Stimulated activated effector memory CD8-positive, alpha-beta T cell treated with anti-CD3 and anti-CD28 coated beads, Interleukin-12 subunit alpha, Interleukin-12 subunit beta, amount 100 ng/mL, for 72 hours (primary cell): ENCODE measurements around the gene TNKS2.

Experiments used
- ATAC-seq: fragments of 150-1000 bp; cut with Tn5 transposase; 2 replicates; pipeline ENCODE4 v1.10.0; 2021
- DNase-seq, 2 donors: peaks; one replicate each; pipeline ENCODE4 v3.0.0; 2021 to 2022; ENCODE audit warnings: low spot score in 2 of 2
- H3K27ac Mint-ChIP-seq: one replicate; pipeline ENCODE4 v1.8.0; 2022; ENCODE audit warnings: mild to moderate bottlenecking, mixed read lengths
- H3K36me3 Mint-ChIP-seq: one replicate; pipeline ENCODE4 v1.8.0; 2022; ENCODE audit warnings: mild to moderate bottlenecking, mixed read lengths
- H3K4me1 Mint-ChIP-seq: one replicate; pipeline ENCODE4 v1.8.0; 2022; ENCODE audit warnings: mixed read lengths
- H3K4me3 Mint-ChIP-seq: one replicate; pipeline ENCODE4 v1.8.0; 2022; ENCODE audit warnings: mild to moderate bottlenecking, mixed read lengths
- H3K9me3 Mint-ChIP-seq: one replicate; pipeline ENCODE4 v1.8.0; 2022; ENCODE audit warnings: mixed read lengths

Gene TNKS2

GRCh38 chr10:91779011-91779605 is 19.1 kb upstream of the TNKS2 start:
- Mint-ChIP-seq H3K4me1 (no peaks in the 10 kb centered on the region), H3K27ac (no peak overlapping the region), H3K9me3 (no peaks in the 10 kb centered on the region)

GRCh38 chr10:91782539-91782938 is 15.7 kb upstream of the TNKS2 start:
- no peak for ATAC-seq
- no peaks in the 10 kb centered on the region for H3K4me1 Mint-ChIP-seq
- no peaks in the 10 kb centered on the region for H3K36me3 Mint-ChIP-seq
- H3K4me3 Mint-ChIP-seq, result no peak overlapping the region
- H3K9me3 Mint-ChIP-seq, result no peaks in the 10 kb centered on the region
- H3K27ac Mint-ChIP-seq, result no peak overlapping the region
- no peak for DNase-seq

More at GRCh38 chr10:91779011-91779605, 19.1 kb upstream of the TNKS2 start:
- H3K36me3 Mint-ChIP-seq, result no peaks in the 10 kb centered on the region
- ATAC-seq, result no peak
- DNase-seq, result no peak
- no peak overlapping the region for H3K4me3 Mint-ChIP-seq

GRCh38 chr10:91785830-91786229 is 12.4 kb upstream of the TNKS2 start:
- H3K27ac Mint-ChIP-seq, result no peak overlapping the region
- no peaks in the 10 kb centered on the region for H3K9me3 Mint-ChIP-seq
- H3K4me1 Mint-ChIP-seq, result no peaks in the 10 kb centered on the region
- ATAC-seq (no peak), DNase-seq (no peak)
- H3K36me3 Mint-ChIP-seq, result no peaks in the 10 kb centered on the region
- no peak overlapping the region for H3K4me3 Mint-ChIP-seq

- DNase-seq (no peak), ATAC-seq (no peak)
- Mint-ChIP-seq H3K4me3 (no peak overlapping the region), H3K27ac (no peak overlapping the region), H3K4me1 (no peaks in the 10 kb centered on the region), H3K9me3 (no peaks in the 10 kb centered on the region), H3K36me3 (no peaks in the 10 kb centered on the region)
These were observed 11.0 kb upstream of the TNKS2 start for GRCh38 chr10:91787258-91787657.

GRCh38 chr10:91787810-91788209 is 10.4 kb upstream of the TNKS2 start:
- DNase-seq (no peak), ATAC-seq (no peak)
- no peak overlapping the region for H3K4me3 Mint-ChIP-seq
- H3K27ac Mint-ChIP-seq, result no peak overlapping the region
- H3K9me3 Mint-ChIP-seq, result no peaks in the 10 kb centered on the region
- no peaks in the 10 kb centered on the region for H3K36me3 Mint-ChIP-seq
- no peaks in the 10 kb centered on the region for H3K4me1 Mint-ChIP-seq

GRCh38 chr10:91788527-91788926 is 9.7 kb upstream of the TNKS2 start:
- no peak for ATAC-seq
- no peaks in the 10 kb centered on the region for H3K9me3 Mint-ChIP-seq
- no peak overlapping the region for H3K4me3 Mint-ChIP-seq
- H3K27ac Mint-ChIP-seq, result no peak overlapping the region
- H3K4me1 Mint-ChIP-seq, result no peaks in the 10 kb centered on the region
- H3K36me3 Mint-ChIP-seq, result no peaks in the 10 kb centered on the region
- no peak for DNase-seq

- H3K9me3 Mint-ChIP-seq, result no peaks in the 10 kb centered on the region
- peaks cover 47% of the 10 kb centered on the region for H3K4me1 Mint-ChIP-seq
- H3K36me3 Mint-ChIP-seq, result peaks cover 31% of the 10 kb centered on the region
- peak overlapping the region; percentile 96 for H3K4me3 Mint-ChIP-seq
- ATAC-seq (peak; percentile 67), DNase-seq (peak; percentile 22 to 68)
- peak overlapping the region; percentile 98 for H3K27ac Mint-ChIP-seq
These were observed 1.7 kb upstream of the TNKS2 start for GRCh38 chr10:91796331-91797047.

- Mint-ChIP-seq H3K27ac (peak overlapping the region; percentile 98), H3K4me1 (peaks cover 54% of the 10 kb centered on the region), H3K36me3 (peaks cover 37% of the 10 kb centered on the region), H3K4me3 (peak overlapping the region; percentile 96), H3K9me3 (no peaks in the 10 kb centered on the region)
- DNase-seq, result peak in 1 of 2 donors; percentile 56
- ATAC-seq, result no peak
These were observed 1.1 kb upstream of the TNKS2 start for GRCh38 chr10:91797048-91797690.

GRCh38 chr10:91798649-91799611 is 704 bp downstream of the TNKS2 start:
- peaks cover 39% of the 10 kb centered on the region for H3K36me3 Mint-ChIP-seq
- DNase-seq (peak in 1 of 2 donors; percentile 32), ATAC-seq (peak; percentile 71)
- H3K27ac Mint-ChIP-seq, result peak overlapping the region; percentile 98
- no peaks in the 10 kb centered on the region for H3K9me3 Mint-ChIP-seq
- peak overlapping the region; percentile 96 for H3K4me3 Mint-ChIP-seq
- peaks cover 70% of the 10 kb centered on the region for H3K4me1 Mint-ChIP-seq

GRCh38 chr10:91799612-91799975 is 1.4 kb downstream of the TNKS2 start:
- DNase-seq (no peak), ATAC-seq (no peak)
- peaks cover 70% of the 10 kb centered on the region for H3K4me1 Mint-ChIP-seq
- peak overlapping the region; percentile 98 for H3K27ac Mint-ChIP-seq
- peaks cover 43% of the 10 kb centered on the region for H3K36me3 Mint-ChIP-seq
- no peaks in the 10 kb centered on the region for H3K9me3 Mint-ChIP-seq
- H3K4me3 Mint-ChIP-seq, result peak overlapping the region; percentile 96

- ATAC-seq (no peak), DNase-seq (no peak)
- peak overlapping the region; percentile 96 for H3K4me3 Mint-ChIP-seq
- peak overlapping the region; percentile 98 for H3K27ac Mint-ChIP-seq
- H3K36me3 Mint-ChIP-seq, result peaks cover 49% of the 10 kb centered on the region
- peaks cover 71% of the 10 kb centered on the region for H3K4me1 Mint-ChIP-seq
- H3K9me3 Mint-ChIP-seq, result no peaks in the 10 kb centered on the region
These were observed 2.0 kb downstream of the TNKS2 start for GRCh38 chr10:91800182-91800581.

- Mint-ChIP-seq H3K36me3 (peaks cover 54% of the 10 kb centered on the region), H3K9me3 (no peaks in the 10 kb centered on the region), H3K4me3 (peak overlapping the region; percentile 96), H3K4me1 (peaks cover 75% of the 10 kb centered on the region), H3K27ac (peak overlapping the region; percentile 98)
- no peak for ATAC-seq
- DNase-seq, result no peak
These were observed 2.5 kb downstream of the TNKS2 start for GRCh38 chr10:91800756-91801155.

- H3K9me3 Mint-ChIP-seq, result no peaks in the 10 kb centered on the region
- H3K36me3 Mint-ChIP-seq, result peaks cover 50% of the 10 kb centered on the region
- peaks cover 77% of the 10 kb centered on the region for H3K4me1 Mint-ChIP-seq
- DNase-seq, result no peak
- no peak overlapping the region for H3K4me3 Mint-ChIP-seq
- H3K27ac Mint-ChIP-seq, result peak overlapping the region; percentile 67
- ATAC-seq, result no peak
These were observed 5.3 kb downstream of the TNKS2 start for GRCh38 chr10:91803386-91804125.

- Mint-ChIP-seq H3K4me1 (peaks cover 77% of the 10 kb centered on the region), H3K27ac (no peak overlapping the region), H3K4me3 (no peak overlapping the region), H3K36me3 (peaks cover 45% of the 10 kb centered on the region), H3K9me3 (no peaks in the 10 kb centered on the region)
- ATAC-seq (peak; percentile 32), DNase-seq (no peak)
These were observed 5.9 kb downstream of the TNKS2 start for GRCh38 chr10:91804126-91804510.
